IPS DF 6.9 (cell line): Measurements from ENCODE around the gene TRIM17.

Experiments
- DNase-seq: peaks from one replicate; pipeline ENCODE4 v3.0.0-alpha.2; 2013; ENCODE audit warnings: low read depth, low spot score
- H3K27ac ChIP-seq: one replicate; pipeline ENCODE4 v1.5.1; 2013; ENCODE audit warnings: low read length, control low read depth
- H3K27me3 ChIP-seq: 2 replicates; pipeline ENCODE4 v1.6.1; 2013; ENCODE audit warnings: mild to moderate bottlenecking, low read length; ENCODE audit not compliant: control insufficient read depth, insufficient read depth
- H3K36me3 ChIP-seq: 2 replicates; pipeline ENCODE4 v1.6.1; 2013; ENCODE audit warnings: low read length; ENCODE audit not compliant: control insufficient read depth, insufficient read depth
- H3K4me1 ChIP-seq: 2 replicates; pipeline ENCODE4 v1.6.1; 2013; ENCODE audit warnings: low read length; ENCODE audit not compliant: control insufficient read depth, insufficient read depth
- H3K4me3 ChIP-seq: 2 replicates; pipeline ENCODE4 v1.5.1; 2013; ENCODE audit warnings: mild to moderate bottlenecking, low read length
- H3K9me3 ChIP-seq: 2 replicates; pipeline ENCODE4 v1.6.1; 2013; ENCODE audit warnings: low read length, inconsistent platforms; ENCODE audit not compliant: control insufficient read depth, insufficient read depth
- WGBS: extraction: QIAGEN DNeasy Blood & Tissue Kit; methylation state at CpG from one replicate; pipeline ENCODE4 v1.1.7; 2013; ENCODE audit warnings: mixed read lengths, missing lambda C conversion rate; ENCODE audit not compliant: insufficient read length, insufficient coverage; 5-methylcytosine and 5-hydroxymethylcytosine counted together

Gene TRIM17

GRCh38 chr1:228366866-228367741 lies 49.6 kb downstream of the TRIM17 start:
- no peak overlapping the region for H3K27ac ChIP-seq
- no peak for DNase-seq
- no peaks in the 10 kb centered on the region for H3K27me3 ChIP-seq
- no peak overlapping the region for H3K4me3 ChIP-seq
- H3K9me3 ChIP-seq, result no peaks in the 10 kb centered on the region
- WGBS, result no CpG with 5 or more reads among the region's 24 CpGs
- H3K36me3 ChIP-seq, result no peaks in the 10 kb centered on the region; the same call in 1 of the 2 replicates
- no peaks in the 10 kb centered on the region; the same call in 1 of the 2 replicates for H3K4me1 ChIP-seq

GRCh38 chr1:228366062-228366865 lies 50.4 kb downstream of the TRIM17 start:
- H3K36me3 ChIP-seq, result no peaks in the 10 kb centered on the region; the same call in 1 of the 2 replicates
- H3K27me3 ChIP-seq, result no peaks in the 10 kb centered on the region
- no peak overlapping the region for H3K27ac ChIP-seq
- no peak overlapping the region for H3K4me3 ChIP-seq
- H3K4me1 ChIP-seq, result no peaks in the 10 kb centered on the region; the same call in 1 of the 2 replicates
- no peak for DNase-seq
- WGBS, result no CpG with 5 or more reads among the region's 23 CpGs
- H3K9me3 ChIP-seq, result no peaks in the 10 kb centered on the region

- no peaks in the 10 kb centered on the region; the same call in 1 of the 2 replicates for H3K4me1 ChIP-seq
- H3K27ac ChIP-seq, result no peak overlapping the region
- DNase-seq, result no peak
- H3K4me3 ChIP-seq, result no peak overlapping the region
- H3K36me3 ChIP-seq, result no peaks in the 10 kb centered on the region
- H3K9me3 ChIP-seq, result no peaks in the 10 kb centered on the region
- H3K27me3 ChIP-seq, result no peaks in the 10 kb centered on the region
- WGBS, result no CpG with 5 or more reads among the region's 20 CpGs
Observed at GRCh38 chr1:228365271-228366061, 51.2 kb downstream of the TRIM17 start.

- Histone ChIP-seq H3K27ac (no peak overlapping the region), H3K27me3 (no peaks in the 10 kb centered on the region), H3K36me3 (no peaks in the 10 kb centered on the region), H3K4me3 (no peak overlapping the region), H3K4me1 (no peaks in the 10 kb centered on the region; the same call in 1 of the 2 replicates), H3K9me3 (no peaks in the 10 kb centered on the region)
- DNase-seq, result no peak
- WGBS, result no CpG with 5 or more reads among the region's 19 CpGs
Observed at GRCh38 chr1:228364706-228365213, 51.9 kb downstream of the TRIM17 start.

GRCh38 chr1:228364068-228364705 lies 52.5 kb downstream of the TRIM17 start:
- Histone ChIP-seq H3K27ac (no peak overlapping the region), H3K4me1 (no peaks in the 10 kb centered on the region; the same call in 1 of the 2 replicates), H3K4me3 (no peak overlapping the region), H3K36me3 (no peaks in the 10 kb centered on the region), H3K9me3 (no peaks in the 10 kb centered on the region), H3K27me3 (no peaks in the 10 kb centered on the region)
- no CpG with 5 or more reads among the region's 12 CpGs for WGBS
- no peak for DNase-seq

GRCh38 chr1:228363686-228364067 lies 53.0 kb downstream of the TRIM17 start:
- H3K9me3 ChIP-seq, result no peaks in the 10 kb centered on the region
- DNase-seq, result no peak
- no CpG with 5 or more reads among the region's 9 CpGs for WGBS

GRCh38 chr1:228362884-228363450 lies 53.7 kb downstream of the TRIM17 start:
- DNase-seq, result no peak
- no CpG with 5 or more reads among the region's 4 CpGs for WGBS
- Histone ChIP-seq H3K4me3 (no peak overlapping the region), H3K27ac (no peak overlapping the region), H3K36me3 (no peaks in the 10 kb centered on the region), H3K9me3 (no peaks in the 10 kb centered on the region), H3K27me3 (no peaks in the 10 kb centered on the region), H3K4me1 (no peaks in the 10 kb centered on the region)

More at GRCh38 chr1:228363686-228364067, 53.0 kb downstream of the TRIM17 start:
- no peak overlapping the region for H3K4me3 ChIP-seq
- H3K4me1 ChIP-seq, result no peaks in the 10 kb centered on the region; the same call in 1 of the 2 replicates
- no peak overlapping the region for H3K27ac ChIP-seq
- H3K27me3 ChIP-seq, result no peaks in the 10 kb centered on the region
- no peaks in the 10 kb centered on the region for H3K36me3 ChIP-seq

- Histone ChIP-seq H3K4me1 (no peaks in the 10 kb centered on the region), H3K4me3 (no peak overlapping the region), H3K36me3 (no peaks in the 10 kb centered on the region), H3K27ac (no peak overlapping the region), H3K9me3 (no peaks in the 10 kb centered on the region), H3K27me3 (no peaks in the 10 kb centered on the region)
- no CpG with 5 or more reads among the region's 18 CpGs for WGBS
- DNase-seq, result no peak
Observed at GRCh38 chr1:228362141-228362883, 54.3 kb downstream of the TRIM17 start.
